GM19467 (cell line): Measurements from ENCODE around the gene MSMB.
"Not testable (repeated sequence)": the region's sequence is repeated elsewhere in the genome, so short reads cannot be mapped to it uniquely, and the experiment has no call there.

ENCODE experiments used
- ATAC-seq: cut with Tn5 transposase; IDR thresholded peaks from one replicate; pipeline ENCODE4 v1.9.1; 2021; ENCODE audit warnings: mild to moderate bottlenecking, moderate library complexity; ENCODE audit not compliant: unreplicated experiment

The MSMB gene

DNA sequence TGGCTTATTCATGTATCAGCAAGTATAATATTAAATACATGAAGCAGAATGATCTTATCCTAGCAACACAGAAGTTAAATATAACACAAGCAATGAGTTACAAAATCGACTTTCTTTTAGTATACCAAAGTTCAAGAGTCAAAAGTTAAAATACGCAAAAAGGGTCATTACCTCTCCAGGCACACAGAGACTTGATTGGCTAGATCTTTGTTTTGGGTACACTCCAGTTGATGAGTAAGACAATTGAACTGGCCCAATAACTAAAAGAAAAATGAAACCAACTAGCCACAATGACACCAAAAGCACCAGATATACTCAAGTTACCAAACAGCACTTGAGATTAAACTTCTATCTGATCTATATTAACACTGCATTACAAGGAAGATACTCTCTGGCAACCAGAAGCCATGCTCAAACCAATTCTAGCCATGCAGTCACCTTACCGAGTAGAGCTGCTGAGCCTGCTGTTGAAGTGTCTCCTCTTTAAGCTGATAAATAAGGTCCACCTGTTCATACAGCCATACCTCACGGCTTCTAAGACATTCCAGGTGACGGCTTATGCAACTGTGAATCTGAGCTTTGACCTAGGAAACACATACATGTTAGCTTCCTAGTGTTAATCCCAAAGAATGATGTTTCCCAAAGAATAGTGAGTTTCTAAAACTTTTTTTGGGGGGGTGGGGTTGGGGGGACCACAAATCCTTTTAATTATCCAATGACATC, 31.2 kb downstream of the MSMB start:
- no peak for ATAC-seq

DNA sequence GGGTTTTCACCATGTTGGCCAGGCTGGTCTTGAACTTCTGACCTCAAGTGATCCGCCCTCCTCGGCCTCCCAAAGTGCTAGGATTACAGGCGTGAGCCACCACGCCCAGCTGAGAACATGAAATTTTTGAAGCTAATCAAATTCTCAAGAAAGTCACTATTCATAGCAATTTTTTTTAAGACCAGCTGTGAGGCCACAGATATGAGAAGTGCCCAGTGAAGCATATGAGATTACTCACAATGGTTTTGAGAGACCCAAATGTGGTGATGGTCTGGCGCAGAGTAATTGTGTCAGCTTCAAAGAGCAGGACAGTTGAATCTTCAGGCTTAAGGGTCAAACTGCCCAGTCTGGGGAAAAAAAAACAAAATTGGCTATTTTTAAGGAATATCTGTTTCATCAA, 31.9 kb downstream of the MSMB start:
- ATAC-seq: no peak

DNA sequence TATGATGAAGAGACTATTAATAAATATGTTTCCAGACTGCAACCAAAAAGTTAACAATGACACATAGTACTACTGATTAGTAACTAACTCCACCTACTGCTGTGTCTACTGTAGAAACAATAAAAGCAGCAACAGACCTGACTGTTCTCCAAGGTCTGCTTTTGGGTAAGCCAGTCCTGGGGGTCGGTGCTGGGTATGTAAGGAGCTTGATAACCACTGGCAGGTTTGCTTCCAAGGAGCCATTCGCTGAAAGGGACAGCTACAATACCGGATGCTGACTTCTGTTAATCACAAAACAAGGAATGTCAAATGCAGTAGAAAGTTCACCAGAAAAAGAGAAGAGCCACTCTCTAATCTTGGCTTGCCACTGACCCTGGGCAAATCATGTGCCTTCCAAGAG, 33.3 kb downstream of the MSMB start:
- no peak for ATAC-seq

DNA sequence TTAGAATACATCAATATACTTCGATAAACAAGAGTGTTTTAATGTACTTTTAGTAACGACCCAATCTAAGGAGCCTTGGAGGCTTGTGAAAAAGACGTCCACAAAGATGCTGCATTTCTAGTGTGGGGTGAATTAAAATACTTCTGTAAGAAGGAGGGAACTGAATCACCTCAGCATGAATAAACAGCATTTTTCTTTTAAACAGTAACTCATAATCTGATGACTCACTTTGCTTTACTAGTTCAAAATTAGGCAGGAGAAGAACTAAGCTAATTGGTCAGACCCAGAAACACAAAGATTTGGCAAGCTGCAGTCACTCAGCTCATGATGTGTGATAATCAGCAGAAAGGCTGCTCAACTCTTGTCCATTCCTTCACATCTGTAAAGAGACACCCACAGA, 39.9 kb downstream of the MSMB start:
- ATAC-seq: no peak

DNA sequence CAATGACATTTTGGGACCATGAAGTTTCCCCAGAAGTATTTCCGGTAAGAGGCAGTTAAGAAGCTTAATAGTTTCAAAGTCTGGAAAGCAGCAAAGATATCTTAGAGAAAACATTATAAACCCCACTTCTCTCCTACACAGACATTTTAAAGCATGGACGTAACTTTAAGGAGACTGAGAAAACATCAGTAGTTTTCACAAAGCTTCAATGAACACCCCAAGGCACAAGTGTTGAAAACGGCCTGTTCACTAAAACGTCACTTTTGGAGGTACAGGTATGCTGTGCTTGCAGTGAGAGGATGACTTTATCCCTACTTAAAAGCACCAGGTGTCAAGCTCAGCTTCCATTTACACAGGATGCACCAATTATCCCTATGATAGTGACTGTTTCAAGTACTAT, 40.7 kb downstream of the MSMB start:
- no peak for ATAC-seq

DNA sequence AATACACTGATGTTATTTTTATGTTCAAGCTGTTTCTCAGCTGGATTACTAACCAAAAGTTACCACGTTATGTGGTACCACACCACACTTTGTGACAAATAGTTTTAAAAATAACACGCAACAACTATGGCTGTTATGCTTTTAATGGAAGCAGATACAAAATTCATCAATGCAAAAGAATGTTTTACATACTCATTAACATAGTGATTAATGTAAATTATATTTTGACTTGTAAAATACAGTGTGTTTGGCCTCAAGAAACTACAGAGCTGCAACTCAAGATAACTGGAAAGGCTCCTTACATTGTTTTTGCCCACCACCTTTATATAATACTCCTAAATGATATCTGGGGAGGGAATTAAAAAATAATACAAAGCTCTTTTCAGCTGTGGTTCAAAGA, 41.1 kb downstream of the MSMB start:
- no peak for ATAC-seq

DNA sequence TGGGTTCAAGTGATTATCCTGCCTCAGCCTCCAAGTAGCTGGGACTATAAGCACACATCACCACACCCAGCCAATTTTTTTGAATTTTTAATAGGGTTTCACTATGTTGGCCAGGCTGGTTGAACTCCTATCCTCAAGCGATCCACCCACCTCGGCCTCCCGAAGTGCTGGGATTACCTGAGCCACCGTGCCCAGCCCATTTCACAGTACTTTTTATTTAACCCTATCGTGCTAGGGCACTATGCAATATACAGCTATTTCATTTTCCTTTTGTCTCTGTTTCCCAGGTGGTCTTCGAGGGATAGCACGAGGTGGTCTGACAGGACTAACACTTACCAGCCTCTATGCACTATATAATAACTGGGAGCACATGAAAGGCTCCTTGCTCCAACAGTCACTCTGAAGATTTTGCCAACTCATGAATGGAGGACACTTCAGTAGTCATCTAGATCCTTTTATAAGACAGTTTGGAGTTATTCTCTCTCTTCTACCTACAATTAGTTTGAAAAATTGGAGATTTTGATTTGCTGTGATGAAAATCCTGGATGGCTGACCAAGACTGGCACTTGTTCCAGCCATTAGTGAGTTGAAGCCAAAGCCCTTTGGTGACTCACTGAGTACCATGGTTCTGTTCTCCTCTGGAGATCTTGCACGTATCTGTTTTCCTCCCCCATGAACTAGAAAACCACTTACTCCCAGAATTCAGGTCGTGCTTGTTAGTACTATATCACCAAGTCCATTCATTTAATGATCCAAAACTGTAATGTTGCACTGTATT, 43.0 kb downstream of the MSMB start:
- ATAC-seq: no peak

DNA sequence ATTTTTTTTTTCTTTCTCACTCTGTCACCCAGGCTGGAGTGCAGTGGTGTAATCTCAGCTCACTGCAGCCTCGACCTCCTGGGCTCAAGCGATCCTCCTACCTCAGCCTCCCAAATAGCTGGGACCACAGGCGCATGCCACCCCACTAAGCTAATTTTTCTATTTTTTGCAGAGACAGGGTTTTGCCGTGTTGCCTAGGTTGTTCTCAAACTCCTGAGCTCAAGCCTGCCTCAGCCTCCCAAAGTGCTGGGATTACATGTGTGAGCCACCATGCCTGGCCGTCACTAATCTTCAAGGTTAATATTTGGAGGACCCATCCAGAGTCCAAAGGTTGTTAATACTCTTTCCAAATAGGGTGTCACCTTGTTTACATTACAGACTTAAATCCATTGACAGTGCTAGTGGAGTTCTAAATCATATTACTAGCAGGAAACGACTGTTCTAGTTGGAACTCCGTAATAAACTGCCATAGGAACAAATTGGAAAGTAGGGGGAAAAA, 43.8 kb downstream of the MSMB start:
- not testable (repeated sequence) for ATAC-seq

DNA sequence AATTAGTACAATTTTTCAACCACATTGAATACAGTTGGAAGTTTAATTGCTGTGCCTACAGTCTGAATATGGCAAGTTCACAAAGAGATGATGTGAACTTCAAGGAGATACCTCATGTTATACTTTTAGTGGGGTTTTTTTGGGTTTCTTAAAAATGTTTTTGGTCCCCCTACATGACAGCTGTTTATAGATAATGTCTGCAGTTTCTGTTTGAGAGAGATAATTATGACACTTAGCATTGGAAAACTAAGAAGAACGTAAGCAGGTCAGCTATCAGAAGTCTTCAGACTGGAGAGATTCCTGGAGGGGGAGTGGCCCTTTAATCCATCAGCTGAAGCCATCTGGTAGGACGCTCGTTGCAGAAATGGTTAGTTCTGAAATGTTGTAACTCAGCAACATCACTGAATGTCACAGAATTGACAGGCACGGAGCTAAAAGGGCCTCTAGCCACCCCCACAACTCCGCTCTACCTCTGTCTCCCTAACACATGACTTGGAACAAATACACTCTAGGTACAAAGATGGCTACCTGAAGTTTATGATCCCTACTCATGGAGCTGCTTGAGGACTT, 44.8 kb downstream of the MSMB start:
- ATAC-seq: no peak

DNA sequence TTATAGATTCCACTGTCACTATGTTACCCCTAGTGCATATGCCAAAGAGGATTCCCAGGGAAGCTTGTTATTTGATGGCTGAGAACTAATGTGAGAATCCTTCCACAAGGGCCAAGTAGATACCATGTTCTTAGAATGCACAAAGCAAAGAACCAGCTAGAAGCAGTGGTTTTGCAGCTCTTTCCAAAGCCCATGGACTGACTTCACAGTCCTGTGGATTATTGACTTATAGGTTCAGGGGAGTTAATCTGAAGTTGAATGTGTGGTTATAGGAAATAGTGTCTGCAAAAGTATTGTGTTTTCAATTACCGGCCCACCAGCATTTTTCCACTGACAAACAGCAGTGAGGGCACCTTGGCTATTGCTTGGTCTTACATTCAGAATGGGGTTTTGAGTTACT, 45.5 kb downstream of the MSMB start:
- ATAC-seq: no peak

DNA sequence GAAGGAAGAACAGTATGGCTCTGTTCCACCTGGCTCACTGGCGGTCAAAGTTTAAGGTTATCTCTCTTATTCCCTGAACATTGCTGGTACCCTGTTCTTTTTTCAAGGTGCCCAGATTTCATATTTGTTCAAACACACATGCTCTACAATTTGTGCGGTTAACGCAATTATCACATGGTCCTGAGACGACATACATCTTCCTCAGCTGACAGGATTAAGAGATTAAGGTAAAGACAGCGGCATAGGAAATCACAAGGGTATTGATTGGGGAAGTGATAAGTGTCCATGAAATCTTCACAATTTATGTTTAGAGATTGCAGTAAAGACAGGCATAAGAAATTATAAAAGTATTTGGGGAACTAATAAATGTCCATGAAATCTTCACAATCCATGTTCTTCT, 46.1 kb downstream of the MSMB start:
- not testable (repeated sequence) for ATAC-seq

DNA sequence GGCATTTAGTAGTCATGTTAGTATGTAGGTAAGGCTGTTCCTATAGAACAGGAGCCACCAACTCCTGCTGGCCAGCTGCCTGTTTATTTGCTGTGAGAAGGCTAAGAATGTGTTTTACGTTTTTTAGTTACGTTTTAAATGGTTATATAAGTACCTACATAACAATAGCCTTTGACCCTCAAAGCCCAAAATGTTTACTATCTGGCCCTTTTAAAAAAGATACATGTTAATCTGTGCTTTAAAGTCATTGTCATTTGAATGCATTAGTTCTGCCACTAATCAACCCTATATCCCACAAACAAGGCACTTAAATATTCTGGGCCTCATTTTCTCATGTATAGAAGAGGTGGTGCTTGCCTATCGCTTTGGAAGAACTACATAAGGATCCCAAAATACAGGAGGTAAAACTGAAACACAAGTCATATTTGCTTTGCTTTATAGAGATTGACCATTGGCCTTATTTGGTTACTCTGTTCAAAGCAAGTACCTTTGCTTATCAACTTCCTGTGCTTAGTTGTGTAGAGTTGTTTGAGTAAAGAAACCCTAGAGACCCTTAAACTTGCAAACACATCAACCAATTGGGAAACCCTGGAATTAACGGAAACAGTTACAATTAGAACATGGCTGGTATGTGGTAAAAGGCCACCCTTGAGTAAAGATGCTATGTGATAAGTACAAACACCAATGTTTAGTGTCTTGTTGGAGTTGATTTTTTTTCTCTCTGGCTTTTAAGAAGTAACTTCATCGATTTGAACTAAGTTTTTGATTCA, 47.9 kb downstream of the MSMB start:
- no peak for ATAC-seq

DNA sequence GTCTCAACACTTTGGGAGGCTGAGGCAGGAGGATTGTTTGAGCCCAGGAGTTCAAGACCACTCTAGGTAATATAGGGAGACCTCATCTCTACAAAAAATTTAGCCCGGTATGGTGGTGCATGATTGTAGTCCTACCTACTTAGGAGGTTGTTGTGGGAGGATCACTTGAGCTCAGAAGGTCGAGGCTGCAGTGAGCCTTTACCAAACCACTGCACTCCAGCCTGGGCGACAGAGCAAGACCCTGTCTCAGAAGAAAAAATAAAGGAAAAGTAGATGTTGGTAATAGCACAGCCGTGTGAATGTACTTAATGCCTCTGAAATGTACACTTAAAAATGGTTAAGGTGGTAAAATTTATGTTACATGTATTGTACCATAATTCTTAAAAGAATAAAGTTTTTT, 48.5 kb downstream of the MSMB start:
- no peak for ATAC-seq

DNA sequence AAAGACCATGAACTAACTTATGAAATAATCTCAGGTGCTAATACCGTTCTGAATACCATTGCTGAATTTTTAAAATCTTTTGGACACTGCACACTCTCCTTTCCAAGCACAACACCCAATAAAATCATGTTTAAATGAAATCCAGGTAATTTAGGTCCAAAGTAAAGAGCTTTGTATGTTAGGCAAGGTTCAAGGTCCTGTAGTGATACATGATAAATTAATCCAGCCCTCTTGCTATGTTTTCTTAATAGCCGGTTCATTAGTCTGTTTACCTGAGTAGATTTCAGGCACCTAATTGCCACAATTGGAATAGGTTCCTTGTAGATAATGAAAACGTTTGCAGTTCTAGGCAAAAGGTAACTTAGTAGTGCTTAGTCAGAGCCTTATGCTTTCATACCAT, 60.5 kb downstream of the MSMB start:
- ATAC-seq: not testable (repeated sequence)

DNA sequence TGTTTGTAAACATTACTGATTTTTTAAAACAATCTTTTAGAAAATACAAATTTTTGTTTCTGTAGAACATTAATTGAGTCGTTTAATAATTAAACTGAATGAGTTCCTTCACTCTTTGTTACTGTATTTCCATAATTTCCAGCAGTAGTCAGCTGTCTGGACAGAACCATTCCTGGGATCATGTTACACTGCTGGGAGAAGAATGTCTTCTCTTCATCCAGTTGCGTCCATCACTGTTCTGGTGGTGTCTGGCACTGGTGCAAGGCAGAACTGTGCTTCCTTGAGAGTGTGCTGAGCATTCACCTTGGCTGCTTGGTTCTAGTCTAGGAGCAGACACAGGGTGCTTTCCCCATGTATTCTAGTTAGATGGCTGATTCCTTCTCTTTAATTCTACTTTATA, 61.6 kb downstream of the MSMB start:
- ATAC-seq: not testable (repeated sequence)

DNA sequence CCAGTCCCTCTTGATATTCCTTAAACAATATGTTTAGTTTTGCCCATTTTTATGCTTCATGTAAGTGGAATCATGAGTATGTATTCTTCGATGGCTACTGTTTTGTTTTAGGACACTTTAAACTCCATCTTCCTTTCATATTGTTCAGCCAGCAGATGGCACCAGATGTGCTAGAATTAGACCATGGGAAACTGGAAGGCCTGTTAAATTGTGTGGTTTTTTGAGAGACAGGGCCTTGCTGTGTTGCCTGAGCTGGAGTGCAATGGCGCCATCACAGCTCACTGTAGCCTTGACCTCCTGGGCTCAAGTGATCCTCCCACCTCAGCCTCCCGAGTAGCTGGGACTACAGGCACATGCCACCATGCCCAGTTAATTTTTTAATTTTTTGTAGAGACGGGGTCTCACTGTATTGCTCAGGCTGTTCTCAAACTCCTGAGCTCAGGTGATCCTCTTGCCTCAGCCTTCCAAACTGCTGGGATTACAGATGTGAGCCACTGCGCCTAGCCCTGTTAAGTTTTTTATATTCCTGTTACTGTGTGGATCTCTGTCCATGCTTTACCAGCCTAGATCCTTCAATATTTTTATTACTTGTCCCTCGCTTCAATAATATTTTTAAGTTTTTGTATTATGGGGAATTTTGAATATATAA, 62.4 kb downstream of the MSMB start:
- ATAC-seq: not testable (repeated sequence)
